AG08396 (cell line): ENCODE results near the gene ARHGAP31.

Experiments used
- DNase-seq: peaks from one replicate; pipeline ENCODE4 v3.0.0; 2012; ENCODE audit warnings: low spot score, mixed read lengths

The ARHGAP31 gene

DNA sequence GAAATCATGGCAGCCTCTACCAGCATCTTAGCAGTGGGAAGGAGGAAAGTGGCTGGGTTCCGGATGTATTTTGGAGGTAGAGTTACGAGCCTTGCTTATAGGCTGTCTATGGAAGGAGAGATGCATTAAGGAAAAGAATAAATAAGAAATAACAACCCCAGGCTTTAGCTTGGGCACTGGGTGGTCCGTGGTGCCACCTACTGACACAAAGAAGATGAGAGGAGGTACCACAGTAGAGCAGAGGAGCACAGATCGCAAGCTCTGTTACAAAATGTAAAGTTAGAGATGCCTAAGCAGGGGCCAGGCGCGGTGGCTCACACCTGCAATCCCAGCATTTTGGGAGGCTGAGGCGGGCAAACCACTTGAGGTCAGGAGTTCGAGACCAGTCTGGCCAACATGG is 94.4 kb downstream of the ARHGAP31 start:
- DNase-seq, result no peak

DNA sequence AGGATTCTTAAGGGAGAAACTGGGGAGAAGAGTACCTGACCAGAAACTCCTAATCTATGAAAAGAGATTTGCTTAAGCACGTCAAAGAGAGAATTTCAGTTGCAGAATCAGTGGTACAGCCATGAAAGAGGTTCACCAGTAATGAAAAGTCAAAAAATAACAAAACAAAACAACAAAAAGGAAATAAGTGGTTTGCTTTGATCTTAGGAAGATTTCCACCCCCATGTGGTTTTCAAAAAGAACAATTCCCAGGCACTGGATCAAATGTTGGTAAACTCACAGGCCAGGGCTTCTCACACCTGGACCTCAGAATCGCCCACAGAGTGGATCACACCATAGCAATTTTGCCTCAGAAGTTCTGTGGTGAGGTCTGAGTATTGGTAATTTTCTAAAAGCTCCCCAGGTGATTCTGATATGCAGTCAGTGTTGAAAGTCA is 101.8 kb downstream of the ARHGAP31 start:
- no peak for DNase-seq

DNA sequence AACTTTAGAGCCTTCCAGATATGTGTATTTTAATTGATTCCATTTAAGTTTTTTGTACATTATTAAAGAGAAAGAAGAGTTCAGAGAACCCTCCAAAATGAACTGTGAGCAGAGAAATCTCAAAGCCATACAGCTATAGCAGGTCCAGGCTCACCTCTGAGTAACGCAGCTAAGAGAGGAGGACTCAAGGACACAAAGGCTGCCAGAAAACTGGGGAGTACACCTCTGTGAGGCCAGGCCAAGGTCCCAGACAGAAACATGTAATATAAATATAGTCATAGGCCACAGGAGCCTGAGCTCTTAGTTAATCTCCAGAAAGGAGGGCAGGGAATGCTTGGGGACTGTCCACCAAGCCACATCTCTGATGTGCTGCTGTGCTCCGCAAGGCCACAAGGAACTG is 102.7 kb downstream of the ARHGAP31 start:
- no peak for DNase-seq

DNA sequence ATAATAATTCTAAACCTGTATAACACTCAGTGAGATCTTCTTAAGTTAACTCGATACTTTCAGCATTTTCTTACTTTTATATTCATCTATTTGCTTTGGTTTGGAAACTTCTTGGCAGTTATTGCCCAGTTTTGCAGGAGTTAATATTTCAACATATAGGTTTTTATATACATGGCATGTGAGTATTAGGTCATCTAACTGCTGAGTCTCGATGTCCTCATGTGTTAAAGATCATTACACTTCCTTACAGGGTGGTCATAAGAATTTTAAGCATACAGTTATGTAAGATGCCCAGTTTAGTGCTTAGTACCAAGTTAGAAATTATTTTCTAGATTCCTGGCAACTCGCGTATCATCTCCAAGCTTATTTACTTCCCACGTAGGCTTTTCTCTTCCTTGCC is 106.3 kb downstream of the ARHGAP31 start:
- DNase-seq, result no peak

DNA sequence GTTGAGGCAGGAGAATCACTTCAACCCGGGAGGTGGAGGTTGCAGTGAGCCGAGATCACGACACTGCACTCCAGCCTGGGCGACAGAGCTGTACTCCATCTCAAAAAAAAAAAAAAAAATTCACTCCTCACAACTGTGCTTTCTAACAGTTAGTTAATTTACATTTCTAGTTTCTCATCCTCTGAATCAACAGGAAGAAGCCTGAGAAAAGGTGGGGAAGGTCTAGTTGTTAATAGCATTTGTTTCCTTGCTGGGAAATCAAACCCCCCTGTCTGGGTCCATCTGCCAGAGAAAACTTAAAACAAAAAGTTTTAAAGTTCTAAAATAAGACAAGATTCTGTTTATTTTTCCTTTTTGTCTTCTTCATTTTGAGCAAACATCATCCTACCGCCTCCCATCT is 106.9 kb downstream of the ARHGAP31 start:
- no peak for DNase-seq

DNA sequence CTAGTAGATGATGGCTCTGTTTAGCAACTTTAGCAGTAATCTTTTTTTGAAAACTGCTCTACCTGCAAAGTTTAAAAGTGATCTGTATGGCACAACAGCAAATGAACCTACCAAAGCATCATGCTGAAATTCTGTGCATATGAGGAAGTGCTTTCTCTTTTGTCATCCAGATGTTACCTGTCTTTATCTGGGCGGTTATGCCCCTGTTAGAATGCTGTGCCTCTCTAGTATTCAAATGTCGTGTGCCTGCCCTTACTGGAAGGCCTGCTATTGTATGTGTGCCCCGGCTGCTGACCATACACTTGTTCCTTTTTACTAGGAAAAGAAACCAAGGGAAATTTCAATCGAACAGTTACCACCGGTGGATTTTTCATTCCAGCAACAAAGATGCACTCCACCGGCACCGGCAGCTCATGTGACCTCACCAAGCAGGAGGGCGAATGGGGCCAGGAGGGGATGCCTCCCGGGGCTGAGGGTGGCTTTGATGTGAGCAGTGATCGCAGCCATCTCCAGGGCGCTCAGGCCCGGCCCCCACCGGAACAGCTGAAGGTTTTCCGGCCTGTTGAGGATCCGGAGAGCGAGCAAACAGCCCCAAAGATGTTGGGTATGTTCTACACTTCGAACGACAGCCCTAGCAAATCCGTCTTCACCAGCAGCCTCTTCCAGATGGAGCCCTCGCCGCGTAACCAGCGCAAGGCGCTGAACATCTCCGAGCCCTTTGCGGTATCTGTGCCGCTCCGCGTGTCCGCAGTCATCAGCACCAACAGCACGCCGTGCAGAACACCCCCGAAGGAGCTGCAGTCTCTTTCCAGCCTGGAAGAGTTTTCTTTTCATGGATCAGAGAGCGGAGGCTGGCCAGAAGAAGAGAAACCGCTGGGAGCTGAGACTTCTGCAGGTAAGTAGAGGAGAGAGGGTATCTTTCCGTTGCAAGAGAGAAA is 107.6 kb downstream of the ARHGAP31 start:
- DNase-seq, result no peak

DNA sequence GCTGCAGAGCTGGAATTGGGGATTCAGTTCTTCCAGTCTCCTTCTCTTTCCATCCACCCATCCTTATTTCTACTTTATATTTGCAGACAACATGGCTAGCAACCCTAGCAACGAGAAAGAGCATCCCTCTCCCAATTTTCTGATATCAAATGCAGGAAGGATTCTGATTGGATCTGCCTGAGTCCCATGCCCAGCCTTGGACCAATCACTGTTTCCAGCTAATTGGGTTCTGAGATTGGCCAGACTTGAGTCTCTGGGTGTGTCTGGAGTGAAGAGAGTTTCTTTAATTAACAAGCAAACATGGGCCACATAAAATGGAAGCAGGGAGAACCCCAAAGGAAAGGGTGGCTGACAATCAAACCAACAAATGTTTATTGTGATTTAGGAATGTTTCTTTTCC is 108.6 kb downstream of the ARHGAP31 start:
- DNase-seq, result no peak

DNA sequence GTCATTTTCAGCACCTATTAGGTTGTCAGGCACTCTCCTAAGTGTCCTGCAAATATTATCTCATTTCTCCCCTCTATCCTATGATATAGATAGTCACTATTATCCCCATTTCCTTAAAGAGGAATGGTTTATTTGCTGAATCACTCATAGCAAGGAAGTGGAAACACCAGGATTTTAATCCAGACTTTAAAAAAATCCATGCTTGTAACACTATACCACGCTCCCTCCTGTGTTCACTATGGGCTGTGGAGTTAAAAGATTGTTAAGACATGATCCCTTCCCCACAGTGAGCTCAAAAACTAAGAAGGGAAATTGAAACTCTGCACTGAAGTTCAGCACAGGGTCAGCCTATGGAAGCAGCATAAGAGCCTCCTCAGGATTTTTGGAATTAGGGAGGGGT is 109.0 kb downstream of the ARHGAP31 start:
- no peak for DNase-seq

DNA sequence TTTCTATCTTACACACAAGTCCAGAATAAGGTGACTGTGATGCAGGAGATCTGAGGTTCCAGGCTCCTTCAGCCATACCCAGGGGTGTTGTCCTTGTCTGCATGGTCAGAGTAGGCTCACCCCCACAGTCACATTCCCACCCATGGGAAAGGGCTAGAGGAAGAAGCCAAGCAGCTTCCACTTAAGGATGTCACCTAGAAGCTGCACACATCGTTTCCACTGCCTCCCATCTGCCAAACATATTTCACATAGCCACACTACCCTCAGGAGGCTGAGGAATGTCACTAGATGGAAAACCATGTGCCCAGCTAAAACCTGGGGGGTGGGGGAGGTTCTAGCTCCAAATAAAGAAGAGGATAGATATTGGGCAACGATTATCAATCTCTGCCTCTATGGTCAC is 111.1 kb downstream of the ARHGAP31 start:
- no peak for DNase-seq

DNA sequence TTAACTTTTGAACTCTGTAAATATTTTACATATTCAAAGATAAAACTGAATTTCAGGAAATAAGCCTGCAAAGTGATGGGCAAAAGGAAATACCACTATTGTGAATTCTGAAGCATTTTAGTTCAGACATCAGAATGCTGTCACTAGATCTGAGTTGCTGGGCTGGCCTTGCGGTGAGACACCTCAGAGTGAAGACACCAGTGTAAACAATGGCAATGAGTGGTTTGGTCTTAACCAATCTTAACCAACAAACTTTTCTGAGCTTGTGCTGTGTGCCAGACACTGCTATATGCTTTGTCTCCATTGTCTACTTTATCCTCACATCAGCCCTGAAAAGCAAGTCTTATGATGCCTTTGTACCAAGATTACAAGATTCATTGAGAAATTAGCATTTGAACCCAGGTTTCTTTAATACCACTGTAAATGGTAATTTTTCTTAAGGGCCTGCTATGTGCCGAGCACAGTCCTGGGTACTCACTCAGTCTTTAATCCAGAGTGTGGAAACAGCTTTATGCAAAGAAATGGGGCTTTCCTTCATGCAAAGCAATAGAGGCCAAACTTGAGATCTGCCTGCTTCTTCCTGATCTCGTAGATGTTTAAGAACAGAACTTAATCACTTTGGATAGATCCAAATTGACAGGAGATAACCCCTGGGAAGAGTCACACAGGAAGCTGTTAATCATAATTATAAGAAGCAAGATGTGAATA is 114.2 kb downstream of the ARHGAP31 start:
- no peak for DNase-seq

DNA sequence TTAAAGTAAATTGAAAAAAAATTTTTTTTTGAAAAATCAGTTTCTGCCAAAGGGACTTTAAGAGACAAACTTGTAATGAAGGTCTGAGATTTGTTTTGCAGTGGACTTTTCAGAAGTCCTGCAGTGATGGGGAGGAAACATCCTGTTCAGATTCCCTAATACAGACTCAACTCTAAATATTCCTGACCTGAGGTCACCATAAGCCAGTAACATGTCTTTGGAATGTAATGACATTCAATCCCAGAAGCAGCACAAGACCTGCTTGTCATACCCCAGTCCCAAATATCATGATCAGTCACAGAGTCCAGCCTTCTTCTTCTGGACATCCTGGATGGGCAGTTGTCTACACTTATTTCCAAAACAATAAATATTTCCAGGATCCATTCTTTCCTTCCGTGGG is 115.7 kb downstream of the ARHGAP31 start:
- DNase-seq, result no peak

DNA sequence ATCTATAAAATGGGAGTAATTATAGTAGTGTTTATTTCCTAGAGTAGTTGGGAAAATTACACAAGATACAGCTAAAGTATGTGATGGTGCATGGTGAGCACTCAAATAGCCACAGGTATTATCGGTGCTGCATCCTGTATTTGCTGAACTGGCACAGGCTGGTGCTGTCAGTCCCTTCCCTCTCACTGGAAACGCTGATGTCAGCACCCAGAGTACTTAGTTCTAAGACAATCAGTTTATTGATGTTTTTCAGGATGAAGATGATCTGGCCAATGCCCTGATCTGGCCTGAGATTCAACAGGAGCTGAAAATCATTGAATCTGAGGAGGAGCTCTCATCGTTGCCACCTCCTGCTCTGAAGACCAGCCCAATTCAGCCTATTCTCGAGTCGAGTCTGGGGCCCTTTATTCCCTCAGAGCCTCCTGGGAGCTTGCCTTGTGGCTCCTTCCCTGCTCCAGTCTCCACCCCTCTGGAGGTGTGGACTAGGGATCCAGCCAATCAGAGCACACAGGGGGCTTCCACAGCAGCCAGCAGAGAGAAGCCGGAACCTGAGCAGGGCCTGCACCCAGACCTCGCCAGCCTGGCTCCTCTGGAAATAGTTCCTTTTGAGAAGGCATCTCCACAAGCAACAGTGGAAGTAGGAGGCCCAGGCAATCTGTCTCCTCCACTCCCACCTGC is 119.6 kb downstream of the ARHGAP31 start:
- no peak for DNase-seq

DNA sequence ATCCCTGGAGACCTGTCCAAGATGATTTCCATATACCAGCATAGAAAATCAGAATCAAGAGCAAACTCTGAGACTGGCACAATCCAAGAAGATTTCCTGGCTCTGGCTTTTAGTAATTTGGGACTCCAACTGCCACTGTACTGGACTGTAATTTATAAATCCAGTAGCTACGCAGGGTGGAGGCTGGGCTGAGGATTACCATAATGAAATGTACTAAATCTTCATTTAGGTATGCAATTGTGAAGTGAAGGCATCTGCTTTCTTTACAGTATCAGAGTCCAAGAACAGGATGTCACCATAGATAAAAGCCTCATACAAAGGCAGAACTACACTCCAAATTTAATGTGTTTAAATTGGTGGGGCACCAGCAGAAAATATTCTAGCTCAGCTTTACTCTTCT is 122.7 kb downstream of the ARHGAP31 start:
- no peak for DNase-seq

DNA sequence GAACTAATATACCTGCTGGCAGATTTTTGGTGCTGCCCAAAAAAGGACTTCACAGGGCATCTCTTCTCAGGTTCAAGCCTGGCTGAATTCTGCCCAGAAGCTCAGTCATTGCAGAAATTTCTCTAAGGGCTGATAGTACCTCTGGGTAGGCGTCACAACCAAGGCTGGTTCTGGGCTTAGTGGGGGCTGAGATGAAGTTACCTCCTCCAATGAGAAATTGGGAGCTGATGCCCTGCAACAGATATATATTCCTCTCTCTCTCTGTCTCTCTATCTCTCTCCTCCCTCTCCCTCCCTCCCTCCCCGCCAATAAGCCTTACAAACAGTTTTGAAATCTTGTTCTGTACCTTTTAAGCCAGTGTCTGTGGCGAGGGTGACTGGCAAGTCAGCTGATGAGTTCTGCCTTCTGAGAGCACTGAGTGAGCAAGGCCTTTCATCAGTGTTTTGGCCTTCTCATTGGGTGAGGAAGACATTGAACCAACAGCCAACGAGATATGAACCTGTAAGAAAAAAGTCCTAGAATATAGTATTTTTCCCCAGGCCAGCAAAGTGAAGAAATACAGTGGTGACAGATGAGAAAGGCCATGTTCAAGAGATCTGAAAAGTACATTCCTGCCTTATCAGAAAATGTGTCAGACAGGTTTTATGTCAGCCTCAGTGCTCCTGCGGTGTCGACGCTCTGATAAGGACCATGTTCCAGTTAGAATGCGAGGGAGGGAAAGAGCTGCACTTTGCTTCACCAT is 123.8 kb downstream of the ARHGAP31 start:
- DNase-seq, result no peak

DNA sequence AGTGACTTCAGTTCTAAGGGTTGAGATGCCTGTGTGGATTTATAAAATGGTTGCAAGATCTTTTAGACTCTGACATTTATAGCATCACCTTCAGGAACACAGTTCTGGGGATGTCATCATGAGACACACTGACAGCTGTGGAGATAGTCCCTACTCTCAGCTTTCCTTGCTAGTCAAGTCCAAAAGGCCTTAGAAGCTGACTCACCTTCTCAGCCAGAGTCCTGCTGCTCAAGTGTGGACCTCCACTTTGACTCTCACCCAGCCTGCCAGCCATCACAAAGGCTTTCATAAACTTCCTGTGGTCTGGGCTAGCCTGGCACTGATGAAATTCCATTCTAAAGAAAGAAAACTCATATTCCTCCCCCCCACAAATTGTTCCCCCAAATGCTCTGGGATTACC is 124.5 kb downstream of the ARHGAP31 start:
- no peak for DNase-seq

DNA sequence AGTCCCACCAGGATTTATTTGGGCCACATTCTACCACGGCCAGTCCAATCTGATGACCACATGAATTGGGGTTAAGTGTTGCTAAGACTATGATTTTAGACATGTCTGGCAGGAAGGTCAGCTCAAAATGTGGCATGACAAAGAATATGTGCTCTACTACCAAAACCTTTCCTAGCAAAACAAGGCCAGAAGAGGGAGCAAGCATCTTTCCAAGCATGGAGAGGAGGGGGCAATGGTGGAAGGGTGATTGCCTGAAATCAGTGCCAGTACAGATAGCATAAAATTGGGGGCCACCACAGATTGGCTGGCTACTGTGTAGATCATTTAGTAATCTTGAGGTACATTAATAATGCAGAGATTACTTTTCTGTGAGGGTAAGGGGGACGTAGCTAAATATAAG is 126.0 kb downstream of the ARHGAP31 start:
- DNase-seq, result no peak

DNA sequence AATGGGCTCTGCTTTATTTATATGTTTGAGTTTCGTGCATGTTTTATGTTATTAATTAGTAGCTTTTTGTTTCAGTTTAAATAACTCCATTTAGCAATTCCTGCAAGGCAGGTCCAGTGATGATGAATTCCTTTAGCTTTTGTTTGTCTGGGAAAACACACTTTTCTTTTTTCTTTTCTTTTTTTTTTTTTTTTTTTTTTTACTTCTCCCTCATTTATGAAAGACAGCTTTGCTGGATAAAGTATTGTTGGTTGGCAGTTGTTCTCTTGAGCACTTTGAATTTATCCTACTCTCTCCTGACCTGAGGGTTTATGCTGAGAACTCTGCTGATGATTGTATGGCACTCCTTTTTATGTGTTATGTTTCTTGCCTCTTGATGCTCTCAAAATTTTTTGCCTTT is 133.5 kb downstream of the ARHGAP31 start:
- DNase-seq, result no peak

DNA sequence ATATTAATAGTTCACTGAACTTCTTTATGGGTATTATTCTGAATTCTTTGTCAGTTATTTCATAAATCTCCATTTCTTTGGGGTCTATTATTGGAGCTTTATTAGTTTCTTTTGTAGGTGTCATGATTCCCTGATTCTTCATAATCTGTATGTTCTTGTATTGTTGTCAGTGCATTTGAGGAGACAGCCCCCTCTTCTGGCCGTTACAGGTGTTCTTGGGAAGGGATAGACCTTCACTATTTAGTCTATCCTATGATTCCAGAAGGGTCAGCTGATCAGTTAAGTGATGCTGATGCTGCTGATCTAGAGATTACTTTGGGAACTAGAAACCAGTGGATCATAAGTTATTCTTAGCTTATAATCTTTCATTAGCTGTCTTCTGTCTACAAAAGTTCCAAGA is 134.4 kb downstream of the ARHGAP31 start:
- no peak for DNase-seq

DNA sequence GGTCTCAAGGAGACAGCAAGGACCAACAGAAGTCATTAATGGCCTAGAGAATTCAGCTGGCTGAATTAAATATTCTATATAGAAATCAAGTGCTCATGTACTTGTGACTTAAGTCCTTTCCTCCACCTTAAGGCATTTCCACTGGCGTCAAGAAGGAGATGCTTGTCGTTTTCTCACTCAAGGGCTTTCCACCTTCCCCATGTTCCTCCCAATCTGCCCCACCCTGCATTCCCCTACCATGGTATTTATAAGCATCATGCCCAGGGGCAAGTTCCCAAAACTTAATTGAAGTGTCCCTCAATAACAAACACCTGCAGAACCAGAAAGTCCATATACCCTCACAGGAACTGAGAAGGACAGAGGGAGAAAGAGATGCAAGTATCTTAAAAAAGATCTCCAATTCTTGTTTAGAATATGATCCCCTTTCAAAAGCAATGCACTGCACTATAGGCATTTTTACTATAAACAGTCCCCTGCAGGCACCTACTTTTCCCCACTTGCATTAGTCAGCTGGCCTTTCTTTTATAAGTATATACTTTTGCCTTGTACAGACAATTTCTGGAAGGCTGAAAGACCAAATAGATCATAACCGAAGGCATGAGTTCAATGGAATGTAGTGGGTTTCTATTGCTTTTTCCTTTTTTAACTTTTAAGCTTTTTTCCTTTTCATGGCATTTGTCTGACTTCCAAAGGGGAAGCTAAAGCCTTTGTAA is 139.6 kb downstream of the ARHGAP31 start:
- no peak for DNase-seq

DNA sequence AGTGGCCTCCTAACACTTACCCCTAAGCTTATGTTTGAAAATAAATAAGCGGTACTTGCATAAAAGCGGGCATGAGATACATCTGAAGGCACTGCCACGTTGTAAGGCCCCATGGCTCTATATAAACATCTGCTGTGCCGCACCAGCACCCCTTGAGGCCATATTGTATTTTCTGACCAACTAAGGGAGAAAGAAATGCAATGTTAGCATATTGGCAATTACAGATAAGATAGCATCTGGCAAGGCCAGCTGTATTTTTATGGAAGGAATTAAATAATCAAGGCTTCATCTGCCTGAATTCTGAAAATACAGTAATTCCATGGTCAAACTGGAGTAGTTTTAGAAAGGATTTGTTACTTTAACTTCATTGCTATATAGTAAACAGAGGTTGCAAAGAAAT is 140.5 kb downstream of the ARHGAP31 start:
- DNase-seq, result no peak

DNA sequence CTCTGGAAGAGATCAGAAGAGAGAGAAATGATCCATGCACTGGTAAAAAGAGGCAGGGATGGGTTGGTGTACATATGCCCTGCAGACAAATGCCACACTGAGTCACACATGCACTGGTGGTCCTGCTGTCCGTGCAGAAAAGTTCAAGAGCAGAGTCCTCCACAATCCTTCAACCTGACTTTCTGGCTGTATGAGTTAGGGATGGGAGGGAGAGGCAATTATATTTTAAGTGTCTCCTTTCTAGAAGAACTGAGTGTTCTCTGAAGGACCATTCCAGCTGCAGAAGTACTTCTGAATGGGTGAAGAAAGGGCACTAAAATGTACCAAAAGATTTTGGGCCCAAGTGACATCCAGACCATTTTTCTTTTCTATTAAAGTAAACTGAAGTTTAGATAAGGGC is 142.8 kb downstream of the ARHGAP31 start:
- no peak for DNase-seq
